ENCODE data around the gene LIMA1. TPM values are rescaled to one million over a fixed set of nuclear protein-coding genes. Genes with fewer than 3 reads are reported as not detected.
A peak's percentile ranks its signal among the peaks of the same experiment; 100 is the strongest.
"Not testable (repeated sequence)": the region's sequence is repeated elsewhere in the genome, so short reads cannot be mapped to it uniquely, and the experiment has no call there.

LIMA1 gene
- total RNA-seq, 2 experiments from 2014 or later: 16.9 to 22.4 TPM

- POLR2A ChIA-PET: no interaction called here
- Mint-ChIP-seq H3K36me3 (ENCODE audit: low read depth) (peaks cover 23% of the 10 kb centered on the region), H3K9me3 (no peaks in the 10 kb centered on the region), H3K27me3 (no peaks in the 10 kb centered on the region), H3K27ac (no peak overlapping the region), H3K4me3 (no peak overlapping the region), H3K4me1 (peaks cover 22% of the 10 kb centered on the region)
- DNase-seq: no peak
- CTCF ChIA-PET: interaction anchor here (1.0 kb wide), 1 partner anchor 14 kb away, joined by 3 read pairs; no protein-coding TSS in a partner anchor
These were observed 122.7 kb downstream of the LIMA1 start for GRCh38 chr12:50160643-50161042.

GRCh38 chr12:50157259-50157658, 126.1 kb downstream of the LIMA1 start:
- Mint-ChIP-seq H3K27me3 (no peaks in the 10 kb centered on the region), H3K4me3 (no peak overlapping the region), H3K4me1 (peaks cover 9% of the 10 kb centered on the region), H3K36me3 (ENCODE audit: low read depth) (peaks cover 19% of the 10 kb centered on the region), H3K27ac (no peak overlapping the region), H3K9me3 (no peaks in the 10 kb centered on the region)
- ChIA-PET CTCF (interaction anchor here (1.1 to 2.1 kb wide), 2 partner anchors 10 to 83 kb away, joined by 3 to 6 read pairs; partner anchors contain the start of gene CERS5), POLR2A (interaction anchor here (0.6 kb wide), 2 partner anchors 11 to 551 kb away, joined by 3 to 5 read pairs; no protein-coding TSS in a partner anchor)
- DNase-seq: no peak

DNA sequence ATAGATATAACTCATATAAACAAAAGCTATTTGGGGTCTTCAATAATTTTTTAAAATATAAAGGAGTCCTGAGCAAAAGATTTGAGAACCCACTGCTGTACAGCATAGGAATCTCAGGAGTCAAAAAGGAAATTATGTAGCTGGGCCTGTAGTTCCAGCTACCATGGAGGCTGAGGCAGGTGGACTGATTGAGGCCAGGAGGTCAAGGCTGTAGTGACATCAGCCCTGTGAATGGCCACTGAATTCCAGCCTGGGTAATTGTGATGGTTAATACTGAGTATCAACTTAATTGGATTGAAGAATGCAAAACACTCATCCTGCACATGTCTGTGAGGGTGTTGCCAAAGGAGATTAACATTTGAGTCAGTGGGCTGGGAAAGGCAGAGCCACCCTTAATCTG, 126.7 kb downstream of the LIMA1 start:
- Mint-ChIP-seq H3K4me1 (peaks cover 9% of the 10 kb centered on the region), H3K36me3 (ENCODE audit: low read depth) (peaks cover 19% of the 10 kb centered on the region), H3K9me3 (no peaks in the 10 kb centered on the region), H3K4me3 (no peak overlapping the region), H3K27me3 (no peaks in the 10 kb centered on the region), H3K27ac (no peak overlapping the region)
- CTCF ChIA-PET: interaction anchor here (0.6 to 2.1 kb wide), 5 partner anchors 10 to 133 kb away, joined by 3 to 7 read pairs (median 3); partner anchors contain the start of gene CERS5
- no peak for DNase-seq
- POLR2A ChIA-PET: no interaction called here

GRCh38 chr12:50154947-50155346, 128.4 kb downstream of the LIMA1 start:
- H3K4me1 Mint-ChIP-seq, H3K27me3 Mint-ChIP-seq, H3K4me3 Mint-ChIP-seq, DNase-seq, POLR2A ChIA-PET, H3K27ac Mint-ChIP-seq, H3K9me3 Mint-ChIP-seq: not testable (repeated sequence)
- peaks cover 19% of the 10 kb centered on the region for H3K36me3 Mint-ChIP-seq (ENCODE audit: low read depth)
- CTCF ChIA-PET: interaction anchor here (1.0 to 2.1 kb wide), 4 partner anchors 11 to 65 kb away, joined by 3 to 12 read pairs (median 3); partner anchors contain the start of genes CERS5 and COX14

GRCh38 chr12:50151047-50151687, 132.2 kb downstream of the LIMA1 start:
- H3K27ac Mint-ChIP-seq: no peak overlapping the region

DNA sequence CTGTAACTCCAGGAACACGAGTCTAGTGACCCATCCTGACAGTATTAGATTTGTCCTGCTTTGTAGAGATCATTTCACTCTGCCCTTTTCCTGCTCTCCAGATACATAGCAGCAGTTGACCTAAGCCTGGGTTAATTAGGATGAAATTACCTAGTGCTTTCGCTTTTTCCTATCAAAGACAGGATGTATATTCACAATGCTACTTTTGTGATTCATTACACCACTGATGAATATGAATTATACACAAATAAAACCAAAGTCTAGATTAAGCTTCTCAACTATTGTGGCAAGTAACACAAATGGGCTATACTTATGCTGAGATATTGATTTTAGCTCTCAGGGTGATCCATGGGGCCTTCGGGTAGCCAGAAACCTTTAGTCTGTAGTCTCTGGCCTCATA, 134.0 kb downstream of the LIMA1 start:
- no peak overlapping the region for H3K27ac Mint-ChIP-seq
- POLR2A ChIA-PET: no interaction called here

More at GRCh38 chr12:50151047-50151687, 132.2 kb downstream of the LIMA1 start:
- no peak for DNase-seq
- Mint-ChIP-seq H3K27me3 (no peaks in the 10 kb centered on the region), H3K36me3 (ENCODE audit: low read depth) (peaks cover 6% of the 10 kb centered on the region), H3K4me1 (peaks cover 7% of the 10 kb centered on the region), H3K9me3 (no peaks in the 10 kb centered on the region), H3K4me3 (no peak overlapping the region)
- ChIA-PET POLR2A (no interaction called here), CTCF (interaction anchor here (1.0 to 2.5 kb wide), 2 partner anchors 40 kb away, joined by 3 to 8 read pairs; partner anchors contain the start of gene COX14)

DNA sequence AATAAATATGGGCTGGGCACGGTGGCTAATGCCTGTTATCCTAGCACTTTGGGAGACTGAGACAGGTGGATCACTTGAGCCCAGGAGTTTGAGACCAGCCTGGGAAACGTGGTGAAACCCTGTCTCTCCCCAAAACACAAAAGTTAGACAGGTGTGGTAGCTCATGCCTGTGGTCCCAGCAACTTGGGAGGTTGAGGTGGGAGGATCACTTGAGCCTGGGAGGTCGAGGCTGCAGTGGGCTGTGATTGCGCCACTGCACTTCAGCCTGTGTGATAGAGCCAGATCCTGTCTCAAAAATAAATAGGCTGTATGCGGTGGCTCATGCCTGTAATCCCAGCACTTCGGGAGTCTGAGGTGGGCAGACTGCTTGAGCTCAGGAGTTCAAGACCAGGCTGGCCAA, 135.3 kb downstream of the LIMA1 start:
- H3K27ac Mint-ChIP-seq; DNase-seq; H3K4me3 Mint-ChIP-seq; H3K9me3 Mint-ChIP-seq; H3K27me3 Mint-ChIP-seq; H3K36me3 Mint-ChIP-seq (ENCODE audit: low read depth); H3K4me1 Mint-ChIP-seq; POLR2A ChIA-PET: not testable (repeated sequence)
- CTCF ChIA-PET: interaction anchor here (1.2 to 2.7 kb wide), 3 partner anchors 29 to 44 kb away, joined by 3 to 14 read pairs (median 4); partner anchors contain the start of genes COX14 and GPD1

More for the DNA sequence above, 134.0 kb downstream of the LIMA1 start:
- no peaks in the 10 kb centered on the region for H3K9me3 Mint-ChIP-seq
- H3K36me3 Mint-ChIP-seq (ENCODE audit: low read depth): peaks cover 7% of the 10 kb centered on the region
- H3K4me1 Mint-ChIP-seq: peaks cover 10% of the 10 kb centered on the region
- DNase-seq: no peak
- no peaks in the 10 kb centered on the region for H3K27me3 Mint-ChIP-seq
- no peak overlapping the region for H3K4me3 Mint-ChIP-seq
- CTCF ChIA-PET: interaction anchor here (1.3 to 2.5 kb wide), 5 partner anchors 14 to 38 kb away, joined by 3 to 8 read pairs (median 4); partner anchors contain the start of gene COX14

DNA sequence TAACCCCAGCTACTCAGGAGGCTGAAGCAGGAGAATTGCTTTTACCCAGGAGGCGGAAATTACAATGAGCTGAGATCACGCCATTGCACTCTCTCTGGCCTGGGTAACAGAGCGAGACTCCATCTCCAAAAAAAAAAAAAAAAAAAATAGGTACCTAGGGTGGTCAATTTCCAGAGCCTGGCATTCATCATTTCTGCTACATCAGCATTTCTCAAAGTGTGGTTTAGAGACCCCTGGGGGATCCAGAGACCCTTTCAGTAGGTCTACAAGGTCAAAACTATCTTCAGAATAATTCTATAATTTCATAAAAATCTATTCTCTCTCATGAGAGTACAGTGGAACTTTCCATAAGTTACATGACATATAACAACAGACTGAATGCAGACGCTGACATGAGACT, 136.0 kb downstream of the LIMA1 start:
- DNase-seq: no peak
- Mint-ChIP-seq H3K4me3 (no peak overlapping the region), H3K4me1 (peaks cover 10% of the 10 kb centered on the region), H3K27me3 (no peaks in the 10 kb centered on the region), H3K9me3 (no peaks in the 10 kb centered on the region), H3K36me3 (ENCODE audit: low read depth) (peaks cover 5% of the 10 kb centered on the region), H3K27ac (no peak overlapping the region)
- CTCF ChIA-PET: interaction anchor here (0.6 to 2.7 kb wide), 8 partner anchors 9 to 118 kb away, joined by 3 to 14 read pairs (median 4); partner anchors contain the start of genes COX14 and GPD1
- POLR2A ChIA-PET: no interaction called here

DNA sequence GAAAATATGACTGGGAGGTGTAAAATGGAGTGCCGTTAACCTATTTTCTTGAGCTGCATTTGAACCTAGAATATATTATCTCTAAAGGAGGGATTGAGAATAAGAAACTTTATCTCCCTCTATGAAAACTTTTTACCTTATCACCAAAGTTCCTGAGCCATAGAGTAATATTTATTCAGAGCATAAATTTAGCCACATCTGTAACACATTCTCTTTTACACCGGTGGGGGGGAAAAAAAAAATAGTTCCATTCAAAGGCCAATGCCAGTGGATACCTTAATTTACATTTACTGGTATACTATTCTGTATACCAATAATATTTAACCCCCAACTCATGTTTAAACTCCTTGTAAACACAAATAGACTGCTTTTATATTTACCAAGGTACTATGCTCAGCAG, 137.9 kb downstream of the LIMA1 start:
- Mint-ChIP-seq H3K4me1 (peaks cover 10% of the 10 kb centered on the region), H3K27me3 (no peaks in the 10 kb centered on the region), H3K9me3 (no peaks in the 10 kb centered on the region), H3K4me3 (no peak overlapping the region), H3K36me3 (ENCODE audit: low read depth) (peaks cover 15% of the 10 kb centered on the region), H3K27ac (no peak overlapping the region)
- DNase-seq: no peak
- ChIA-PET POLR2A (no interaction called here), CTCF (interaction anchor here (0.9 to 1.3 kb wide), 2 partner anchors 11 to 17 kb away, joined by 3 to 6 read pairs; no protein-coding TSS in a partner anchor)

DNA sequence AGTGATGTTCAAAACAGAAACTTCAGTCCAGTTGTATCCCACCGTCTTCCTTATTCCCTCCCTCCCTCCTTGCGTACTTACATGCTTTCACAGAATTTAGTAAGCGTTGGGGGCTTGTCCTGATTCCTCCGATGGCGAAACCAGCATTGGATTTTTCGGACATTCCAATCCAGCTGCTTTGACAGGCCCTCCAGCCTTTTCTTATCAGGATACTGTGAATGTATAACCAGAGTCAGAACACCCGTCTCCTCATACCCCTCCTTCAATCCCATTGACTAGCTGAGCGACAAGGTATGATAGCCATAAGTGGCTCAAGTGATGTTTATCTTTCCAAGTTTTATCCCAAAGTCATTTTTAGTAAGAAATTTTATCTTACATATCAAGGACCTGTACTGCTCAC, 140.3 kb downstream of the LIMA1 start:
- ChIA-PET POLR2A (no interaction called here), CTCF (interaction anchor here (0.5 to 1.2 kb wide), 2 partner anchors 33 to 144 kb away, joined by 3 read pairs; no protein-coding TSS in a partner anchor)
- Mint-ChIP-seq H3K36me3 (ENCODE audit: low read depth) (peaks cover 27% of the 10 kb centered on the region), H3K27ac (no peak overlapping the region), H3K9me3 (no peaks in the 10 kb centered on the region), H3K4me1 (peaks cover 7% of the 10 kb centered on the region), H3K4me3 (no peak overlapping the region), H3K27me3 (no peaks in the 10 kb centered on the region)
- no peak for DNase-seq

GRCh38 chr12:50132505-50133135, 150.7 kb downstream of the LIMA1 start:
- no peaks in the 10 kb centered on the region for H3K27me3 Mint-ChIP-seq
- H3K4me3 Mint-ChIP-seq: no peak overlapping the region
- H3K27ac Mint-ChIP-seq: peak overlapping the region; percentile 16
- ChIA-PET POLR2A (interaction anchor here (0.6 kb wide), 2 partner anchors 82 to 124 kb away, joined by 3 read pairs; no protein-coding TSS in a partner anchor), CTCF (interaction anchor here (0.7 to 5.3 kb wide), 8 partner anchors 8 to 78 kb away, joined by 3 to 50 read pairs (median 4); partner anchors contain the start of genes CERS5 and COX14)
- H3K4me1 Mint-ChIP-seq: peaks cover 8% of the 10 kb centered on the region
- DNase-seq: peak; percentile 39
- peaks cover 49% of the 10 kb centered on the region for H3K36me3 Mint-ChIP-seq (ENCODE audit: low read depth)
- H3K9me3 Mint-ChIP-seq: no peaks in the 10 kb centered on the region

DNA sequence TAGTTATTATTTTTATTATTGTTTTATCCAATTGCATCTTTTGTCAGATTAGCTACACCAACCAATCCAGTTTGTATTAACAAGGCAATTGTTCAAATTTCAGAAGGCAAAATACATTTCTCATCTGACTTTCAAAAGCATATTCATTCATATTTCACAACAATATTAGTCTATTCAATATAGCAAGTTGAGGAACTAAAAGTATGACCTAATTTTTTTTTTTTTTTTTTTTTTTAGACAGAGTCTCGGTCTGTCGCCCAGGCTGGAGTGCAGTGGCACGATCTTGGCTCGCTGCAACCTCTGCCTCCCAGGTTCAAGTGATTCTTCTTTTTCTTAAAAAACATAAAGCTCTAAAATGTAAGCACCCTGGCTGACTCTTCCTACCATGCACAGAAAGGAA, 154.0 kb downstream of the LIMA1 start:
- ChIA-PET POLR2A (interaction anchor here (0.5 to 0.7 kb wide), 2 partner anchors 44 to 93 kb away, joined by 7 read pairs; no protein-coding TSS in a partner anchor), CTCF (interaction anchor here (0.6 to 5.3 kb wide), 11 partner anchors 12 to 1092 kb away, joined by 3 to 50 read pairs (median 4); partner anchors contain the start of gene COX14)
- H3K27ac Mint-ChIP-seq: no peak overlapping the region
- H3K36me3 Mint-ChIP-seq (ENCODE audit: low read depth): peaks cover 43% of the 10 kb centered on the region
- no peaks in the 10 kb centered on the region for H3K9me3 Mint-ChIP-seq
- no peak for DNase-seq
- H3K4me1 Mint-ChIP-seq: peaks cover 12% of the 10 kb centered on the region
- H3K27me3 Mint-ChIP-seq: no peaks in the 10 kb centered on the region
- H3K4me3 Mint-ChIP-seq: no peak overlapping the region

Measured in activated CD4-positive, alpha-beta T cell treated with anti-CD3 and anti-CD28 coated beads, Interleukin-2, amount 10 ng/mL, durations not matched to agents 7 days and 5 days (primary cell).